ENCODE data around the gene ZFAND3. TPM values are rescaled to one million over a fixed set of nuclear protein-coding genes. Genes with fewer than 3 reads are reported as not detected.

Gene ZFAND3
- total RNA-seq, 1 donor from 2014 or later, result 31.2 TPM

- DNase-seq (ENCODE audit: extremely low spot score in 2 of 2), result no peak
- H3K4me1 ChIP-seq, result peaks cover 22% of the 10 kb centered on the region
- H3K36me3 ChIP-seq, result no peaks in the 10 kb centered on the region
- no peak overlapping the region for H3K27ac ChIP-seq
- H3K4me3 ChIP-seq, result no peak overlapping the region
- intact Hi-C loops (cut with DNase I), result no loop called here
- H3K27me3 ChIP-seq, result no peaks in the 10 kb centered on the region
- TF ChIP-seq POLR2AphosphoS5 (IDR thresholded peaks at IDR 0.05; ENCODE audit: insufficient read depth in 1 of 2, low read depth in 1 of 2) (no peak), CTCF (IDR thresholded peaks at IDR 0.05) (no peak), POLR2A (IDR thresholded peaks at IDR 0.05) (no peak)
- H3K9me3 ChIP-seq, result no peaks in the 10 kb centered on the region
These were observed 216.0 kb downstream of the ZFAND3 start for GRCh38 chr6:38035478-38035877.

GRCh38 chr6:38039502-38039901 is 220.0 kb downstream of the ZFAND3 start:
- no peaks in the 10 kb centered on the region for H3K9me3 ChIP-seq
- no peaks in the 10 kb centered on the region for H3K27me3 ChIP-seq
- TF ChIP-seq POLR2AphosphoS5 (IDR thresholded peaks at IDR 0.05; ENCODE audit: insufficient read depth in 1 of 2, low read depth in 1 of 2) (no peak), CTCF (IDR thresholded peaks at IDR 0.05) (no peak), POLR2A (IDR thresholded peaks at IDR 0.05) (no peak)
- no peak overlapping the region for H3K4me3 ChIP-seq
- no peak overlapping the region for H3K27ac ChIP-seq
- no peaks in the 10 kb centered on the region for H3K36me3 ChIP-seq
- peaks cover 17% of the 10 kb centered on the region for H3K4me1 ChIP-seq
- no peak for DNase-seq (ENCODE audit: extremely low spot score in 2 of 2)
- intact Hi-C loops (cut with DNase I), result no loop called here

- DNase-seq (ENCODE audit: extremely low spot score in 2 of 2), result no peak
- Histone ChIP-seq H3K4me1 (peaks cover 12% of the 10 kb centered on the region), H3K9me3 (no peaks in the 10 kb centered on the region), H3K4me3 (no peak overlapping the region), H3K27ac (no peak overlapping the region), H3K36me3 (no peaks in the 10 kb centered on the region), H3K27me3 (no peaks in the 10 kb centered on the region)
- intact Hi-C loops (cut with DNase I), result no loop called here
- TF ChIP-seq CTCF (IDR thresholded peaks at IDR 0.05), result no peak
- TF ChIP-seq POLR2A (IDR thresholded peaks at IDR 0.05), result no peak
- no peak for TF ChIP-seq POLR2AphosphoS5 (IDR thresholded peaks at IDR 0.05; ENCODE audit: insufficient read depth in 1 of 2, low read depth in 1 of 2)
These were observed 220.7 kb downstream of the ZFAND3 start for GRCh38 chr6:38040254-38040653.

GRCh38 chr6:38043259-38043753 is 223.8 kb downstream of the ZFAND3 start:
- H3K4me1 ChIP-seq, result peaks cover 12% of the 10 kb centered on the region
- H3K27me3 ChIP-seq, result no peaks in the 10 kb centered on the region
- no peaks in the 10 kb centered on the region for H3K36me3 ChIP-seq
- no peaks in the 10 kb centered on the region for H3K9me3 ChIP-seq
- no peak overlapping the region for H3K27ac ChIP-seq
- H3K4me3 ChIP-seq, result no peak overlapping the region
- no peak for DNase-seq (ENCODE audit: extremely low spot score in 2 of 2)
- TF ChIP-seq POLR2AphosphoS5 (IDR thresholded peaks at IDR 0.05; ENCODE audit: insufficient read depth in 1 of 2, low read depth in 1 of 2) (no peak), POLR2A (IDR thresholded peaks at IDR 0.05) (no peak), CTCF (IDR thresholded peaks at IDR 0.05) (no peak)
- intact Hi-C loops (cut with DNase I), result no loop called here

GRCh38 chr6:38045701-38046305 is 226.3 kb downstream of the ZFAND3 start:
- intact Hi-C loops (cut with DNase I), result no loop called here
- no peak for DNase-seq (ENCODE audit: extremely low spot score in 2 of 2)
- H3K27ac ChIP-seq, result no peak overlapping the region
- TF ChIP-seq POLR2AphosphoS5 (IDR thresholded peaks at IDR 0.05; ENCODE audit: insufficient read depth in 1 of 2, low read depth in 1 of 2) (no peak), CTCF (IDR thresholded peaks at IDR 0.05) (no peak), POLR2A (IDR thresholded peaks at IDR 0.05) (no peak)
- H3K36me3 ChIP-seq, result no peaks in the 10 kb centered on the region
- no peaks in the 10 kb centered on the region for H3K27me3 ChIP-seq
- H3K4me1 ChIP-seq, result peaks cover 12% of the 10 kb centered on the region
- no peak overlapping the region for H3K4me3 ChIP-seq
- H3K9me3 ChIP-seq, result no peaks in the 10 kb centered on the region
